H1 (cell line): ENCODE data around the gene TBC1D9. TPM values are rescaled to one million over a fixed set of nuclear protein-coding genes. Genes with fewer than 3 reads are reported as not detected.
A peak's percentile ranks its signal among the peaks of the same experiment; 100 is the strongest.

Experiments used
- CTBP2 ChIP-seq: IDR thresholded peaks from 2 replicates; pipeline ENCODE4 v1.7.0; 2011; ENCODE audit warnings: borderline replicate concordance, mild to moderate bottlenecking, moderate library complexity, mixed read lengths, low read length; ENCODE audit not compliant: insufficient read depth, insufficient read length
- polyA plus RNA-seq, 7 experiments: library from polyadenylated mRNA; depleted of rRNA in 3 of 7; stranded (reverse) in 5 of 7; unstranded in 2 of 7; fragments of >200 nt in 5 of 7; fragments of 200-250 nt in 2 of 7; gene quantifications; 1 replicate in 5 of 7; 2 replicates in 1 of 7; 4 replicates in 1 of 7; pipeline versions ENCODE4 v1.2.1 to v1.2.3, GENCODE V29; 2011 to 2013; ENCODE audit warnings: missing spikeins in 2 of 7, mixed read lengths in 2 of 7
- total RNA-seq: library from RNA; stranded (reverse); fragmentation: NEBNext Ultra II Directional; extraction: Animal tissue kit (Norgen Biotek cat#: 25700); gene quantifications from 2 replicates; pipeline ENCODE4 v1.2.1, GENCODE V29; 2021

The TBC1D9 gene
- total and polyA plus RNA-seq, 2 of the 8 experiments (the other 6 are each of a cell fraction or from before 2014, with no cell fraction given) = 0.94 to 1.0 TPM

DNA sequence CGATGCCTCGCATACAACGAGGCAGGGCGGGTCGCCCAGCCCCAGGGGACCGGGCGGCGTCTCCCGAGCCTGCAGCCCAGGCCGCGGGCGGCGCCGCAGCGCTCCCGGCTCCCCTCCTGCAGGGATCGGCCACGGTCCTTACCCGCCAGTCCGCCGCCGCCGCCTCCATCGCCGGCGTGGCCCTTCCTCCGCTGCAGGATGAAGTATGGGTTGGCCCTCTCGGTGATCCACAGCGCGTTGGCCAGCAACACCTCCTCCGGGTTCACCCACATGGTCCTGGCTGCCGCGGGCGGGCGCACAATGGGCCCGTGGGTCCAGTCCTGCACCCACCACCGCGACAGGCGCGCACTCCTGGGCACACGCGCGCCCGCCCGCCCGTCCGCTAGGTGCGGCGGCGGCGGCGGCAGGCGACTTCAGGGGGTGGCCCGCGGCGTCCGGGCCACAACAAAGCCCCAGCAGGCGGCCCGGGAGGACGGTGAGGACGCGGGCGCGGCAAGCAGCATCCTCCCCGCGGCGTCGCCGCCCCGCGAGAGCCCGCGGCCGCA is 339 bp downstream of the TBC1D9 start (continued):
- TF ChIP-seq CTBP2 = peak; percentile 71
- TF ChIP-seq, all 59 proteins: peak for 7
